DOHH2 (cell line): ENCODE data around the gene EIF2AK2.

Experiments used
- H3F3A ChIP-seq: fragments of 200-600 bp; sonication (generic), shearing (Covaris generic); 2 replicates; pipeline ENCODE4 v1.6.0; 2016; ENCODE audit warnings: antibody characterized with exemption, mild to moderate bottlenecking; ENCODE audit not compliant: control insufficient read depth, insufficient read depth
- H3K27ac ChIP-seq: fragments of 200-600 bp; sonication (generic); 2 replicates; pipeline ENCODE4 v1.5.1; 2014; ENCODE audit warnings: low read depth, mild to moderate bottlenecking, low read length, moderate library complexity
- H3K27me3 ChIP-seq: fragments of 200-600 bp; sonication (generic); 2 replicates; pipeline ENCODE4 v1.6.1; 2014; ENCODE audit warnings: mild to moderate bottlenecking, low read length, mixed read lengths; ENCODE audit not compliant: control insufficient read depth
- H3K36me3 ChIP-seq: fragments of 200-600 bp; sonication (generic); 2 replicates; pipeline ENCODE4 v1.6.1; 2014; ENCODE audit warnings: mild to moderate bottlenecking, low read length, moderate library complexity, mixed read lengths; ENCODE audit not compliant: control insufficient read depth
- H3K4me1 ChIP-seq: fragments of 200-600 bp; sonication (generic); 2 replicates; pipeline ENCODE4 v1.6.1; 2014; ENCODE audit warnings: mild to moderate bottlenecking, low read length, mixed read lengths; ENCODE audit not compliant: control insufficient read depth
- H3K4me2 ChIP-seq: fragments of 200-600 bp; sonication (generic); 2 replicates; pipeline ENCODE4 v1.6.0; 2014; ENCODE audit warnings: mild to moderate bottlenecking, low read length, moderate library complexity
- H3K4me3 ChIP-seq: fragments of 200-600 bp; sonication (generic); 2 replicates; pipeline ENCODE4 v1.5.1; 2014; ENCODE audit warnings: mild to moderate bottlenecking, low read length, mixed read lengths
- H3K79me2 ChIP-seq: fragments of 200-600 bp; sonication (generic); 2 replicates; pipeline ENCODE4 v1.6.1; 2014; ENCODE audit warnings: mild to moderate bottlenecking, low read length, mixed read lengths; ENCODE audit not compliant: control insufficient read depth
- H3K9me2 ChIP-seq: fragments of 200-600 bp; sonication (generic); replicated peaks from 2 replicates; pipeline ENCODE4 v1.6.1; 2014; ENCODE audit warnings: mild to moderate bottlenecking, low read length, mixed read lengths; ENCODE audit not compliant: control insufficient read depth
- H3K9me3 ChIP-seq: fragments of 200-600 bp; sonication (generic); 2 replicates; pipeline ENCODE4 v1.6.1; 2014; ENCODE audit warnings: antibody characterized with exemption, low read length, mixed read lengths; ENCODE audit not compliant: control insufficient read depth, insufficient read depth
- H4K20me1 ChIP-seq: fragments of 200-600 bp; sonication (generic); 2 replicates; pipeline ENCODE4 v1.6.0; 2014; ENCODE audit warnings: low read depth, mild to moderate bottlenecking, antibody characterized with exemption, low read length, moderate library complexity; ENCODE audit not compliant: control insufficient read depth, insufficient read depth
- EZH2phosphoT487 ChIP-seq: fragments of 200-600 bp; sonication (generic); IDR thresholded peaks from 2 replicates; pipeline ENCODE4 v1.6.1; 2017; ENCODE audit warnings: borderline replicate concordance, mild to moderate bottlenecking, antibody characterized with exemption, low read length, moderate library complexity, mixed read lengths
- TF ChIP-seq, protein P1 (sequence below): fragments of 200-600 bp; sonication (generic); IDR thresholded peaks from one replicate; pipeline ENCODE4 v1.5.1; 2014; ENCODE audit warnings: antibody characterized with exemption, mild to moderate bottlenecking, low read depth, low read length; ENCODE audit not compliant: poor library complexity, severe bottlenecking

Gene EIF2AK2

DNA sequence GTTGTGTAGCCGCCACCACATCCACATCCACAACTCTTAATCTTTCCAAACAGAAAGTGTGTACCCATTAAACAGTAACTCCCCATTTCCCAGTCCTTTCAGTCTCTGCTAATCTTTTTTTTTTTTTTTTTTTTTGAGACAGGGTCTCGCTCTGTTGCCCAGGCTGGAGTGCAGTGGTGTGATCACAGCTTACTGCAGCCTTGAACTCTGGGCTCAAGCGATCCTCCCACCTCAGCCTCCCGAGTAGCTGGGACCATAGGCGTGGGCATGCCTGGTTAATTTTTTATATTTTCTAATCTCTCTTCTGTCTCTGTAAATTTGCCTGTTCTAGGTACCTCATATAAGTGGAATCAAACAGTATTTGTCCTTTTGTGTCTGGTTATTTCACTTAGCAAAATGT is 3.6 kb downstream of the EIF2AK2 start:
- TF ChIP-seq, protein P1, sequence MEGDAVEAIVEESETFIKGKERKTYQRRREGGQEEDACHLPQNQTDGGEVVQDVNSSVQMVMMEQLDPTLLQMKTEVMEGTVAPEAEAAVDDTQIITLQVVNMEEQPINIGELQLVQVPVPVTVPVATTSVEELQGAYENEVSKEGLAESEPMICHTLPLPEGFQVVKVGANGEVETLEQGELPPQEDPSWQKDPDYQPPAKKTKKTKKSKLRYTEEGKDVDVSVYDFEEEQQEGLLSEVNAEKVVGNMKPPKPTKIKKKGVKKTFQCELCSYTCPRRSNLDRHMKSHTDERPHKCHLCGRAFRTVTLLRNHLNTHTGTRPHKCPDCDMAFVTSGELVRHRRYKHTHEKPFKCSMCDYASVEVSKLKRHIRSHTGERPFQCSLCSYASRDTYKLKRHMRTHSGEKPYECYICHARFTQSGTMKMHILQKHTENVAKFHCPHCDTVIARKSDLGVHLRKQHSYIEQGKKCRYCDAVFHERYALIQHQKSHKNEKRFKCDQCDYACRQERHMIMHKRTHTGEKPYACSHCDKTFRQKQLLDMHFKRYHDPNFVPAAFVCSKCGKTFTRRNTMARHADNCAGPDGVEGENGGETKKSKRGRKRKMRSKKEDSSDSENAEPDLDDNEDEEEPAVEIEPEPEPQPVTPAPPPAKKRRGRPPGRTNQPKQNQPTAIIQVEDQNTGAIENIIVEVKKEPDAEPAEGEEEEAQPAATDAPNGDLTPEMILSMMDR: no peak
- no peak for TF ChIP-seq EZH2phosphoT487
- Histone ChIP-seq H3K27me3 (no peaks in the 10 kb centered on the region), H3K4me2 (no peak overlapping the region), H3K4me1 (peaks cover 30% of the 10 kb centered on the region), H3K27ac (no peak overlapping the region), H3K79me2 (peaks cover 32% of the 10 kb centered on the region), H3K9me2 (no peaks in the 10 kb centered on the region), H3K4me3 (no peak overlapping the region), H3K36me3 (peaks cover 8% of the 10 kb centered on the region; the same call in 1 of the 2 replicates), H4K20me1 (no peaks in the 10 kb centered on the region), H3F3A (no peaks in the 10 kb centered on the region), H3K9me3 (no peaks in the 10 kb centered on the region)

GRCh38 chr2:37149626-37150322 is 7.0 kb downstream of the EIF2AK2 start:
- H3K4me1 ChIP-seq: peaks cover 6% of the 10 kb centered on the region
- H3K4me3 ChIP-seq: no peak overlapping the region
- H3K27me3 ChIP-seq: no peaks in the 10 kb centered on the region

GRCh38 chr2:37148325-37148724 is 8.5 kb downstream of the EIF2AK2 start:
- Histone ChIP-seq H3K27me3 (no peaks in the 10 kb centered on the region), H3K4me2 (no peak overlapping the region), H3K9me3 (no peaks in the 10 kb centered on the region), H3K9me2 (no peaks in the 10 kb centered on the region), H3K4me3 (no peak overlapping the region), H3K36me3 (peaks cover 25% of the 10 kb centered on the region), H3F3A (no peaks in the 10 kb centered on the region), H3K4me1 (peaks cover 5% of the 10 kb centered on the region), H3K79me2 (peaks cover 15% of the 10 kb centered on the region), H4K20me1 (no peaks in the 10 kb centered on the region), H3K27ac (no peak overlapping the region)
- no peak for TF ChIP-seq EZH2phosphoT487
- TF ChIP-seq, protein P1: no peak

More at GRCh38 chr2:37149626-37150322, 7.0 kb downstream of the EIF2AK2 start:
- H3F3A ChIP-seq: no peaks in the 10 kb centered on the region
- no peaks in the 10 kb centered on the region for H3K9me2 ChIP-seq
- peaks cover 25% of the 10 kb centered on the region for H3K36me3 ChIP-seq
- H3K79me2 ChIP-seq: peaks cover 15% of the 10 kb centered on the region
- H3K9me3 ChIP-seq: no peaks in the 10 kb centered on the region
- H3K4me2 ChIP-seq: peak overlapping the region; percentile 30; the same call in 1 of the 2 replicates
- H4K20me1 ChIP-seq: no peaks in the 10 kb centered on the region
- no peak overlapping the region for H3K27ac ChIP-seq
- TF ChIP-seq, protein P1: no peak
- TF ChIP-seq EZH2phosphoT487: no peak
